Measurements from ENCODE around the gene IL18RAP.

IL18RAP gene

GRCh38 chr2:102422910-102423309 lies at the start of gene IL18RAP:
IL18RAP (plus strand) TSS chr2:102423160; CDS start chr2:102423278, 118 bp downstream.
- no peak for DNase-seq

- DNase-seq: no peak
Observed at GRCh38 chr2:102376052-102376591, 46.8 kb upstream of the IL18RAP start.

- DNase-seq: no peak
Observed at GRCh38 chr2:102383722-102384121, 39.2 kb upstream of the IL18RAP start.

GRCh38 chr2:102385522-102385921 lies 37.4 kb upstream of the IL18RAP start:
- DNase-seq: no peak

GRCh38 chr2:102386004-102386403 lies 37.0 kb upstream of the IL18RAP start:
- no peak for DNase-seq

- DNase-seq: no peak
Observed at GRCh38 chr2:102386867-102387541, 36.0 kb upstream of the IL18RAP start.

GRCh38 chr2:102387763-102388546 lies 35.0 kb upstream of the IL18RAP start:
- DNase-seq: no peak

GRCh38 chr2:102391565-102391964 lies 31.4 kb upstream of the IL18RAP start:
- no peak for DNase-seq

- DNase-seq: no peak
Observed at GRCh38 chr2:102392096-102392495, 30.9 kb upstream of the IL18RAP start.

GRCh38 chr2:102392942-102393341 lies 30.0 kb upstream of the IL18RAP start:
- DNase-seq: no peak

- no peak for DNase-seq
Observed at GRCh38 chr2:102396012-102396411, 26.9 kb upstream of the IL18RAP start.

GRCh38 chr2:102397209-102397608 lies 25.8 kb upstream of the IL18RAP start:
- no peak for DNase-seq

GRCh38 chr2:102399499-102400141 lies 23.3 kb upstream of the IL18RAP start:
- no peak for DNase-seq

GRCh38 chr2:102401456-102401855 lies 21.5 kb upstream of the IL18RAP start:
- no peak for DNase-seq

- DNase-seq: no peak
Observed at GRCh38 chr2:102401865-102402264, 21.1 kb upstream of the IL18RAP start.

GRCh38 chr2:102410952-102411351 lies 12.0 kb upstream of the IL18RAP start:
- DNase-seq: no peak

GRCh38 chr2:102412199-102412598 lies 10.8 kb upstream of the IL18RAP start:
- DNase-seq: no peak

- no peak for DNase-seq
Observed at GRCh38 chr2:102417946-102418345, 5.0 kb upstream of the IL18RAP start.

- DNase-seq: no peak
Observed at GRCh38 chr2:102418421-102418961, 4.5 kb upstream of the IL18RAP start.

GRCh38 chr2:102420290-102420689 lies 2.7 kb upstream of the IL18RAP start:
- no peak for DNase-seq

GRCh38 chr2:102421890-102422759 lies 835 bp upstream of the IL18RAP start:
- no peak for DNase-seq

- no peak for DNase-seq
Observed at GRCh38 chr2:102423368-102423767, 408 bp downstream of the IL18RAP start.
